Upper lobe of left lung (tissue), 6 donors: ENCODE results near the gene ECHDC3. TPM values are rescaled to one million over a fixed set of nuclear protein-coding genes. Genes with fewer than 3 reads are reported as not detected.

ENCODE experiments used
- ATAC-seq, 2 donors: fragments of 200-7000 bp; cut with Tn5 transposase; one replicate each; pipeline ENCODE4 v1.9.1; 2022; ENCODE audit warnings: mild to moderate bottlenecking in 2 of 2, moderate library complexity in 2 of 2; ENCODE audit not compliant: low FRiP score in 2 of 2
- DNase-seq, 2 donors: peaks; one replicate each; pipeline ENCODE4 v3.0.0-alpha.2; 2019 to 2020
- H3K27ac ChIP-seq, 4 donors: fragments of 200-600 bp; sonication (generic); one replicate each; pipeline ENCODE4 v1.5.1; 2016 to 2019
- H3K27me3 ChIP-seq, 4 donors: fragments of 200-600 bp; sonication (generic); one replicate each; pipeline ENCODE4 v1.5.1; 2017 to 2019
- H3K36me3 ChIP-seq, 4 donors: fragments of 200-600 bp; sonication (generic); one replicate each; pipeline ENCODE4 v1.5.1; 2016 to 2019
- H3K4me1 ChIP-seq, 4 donors: fragments of 200-600 bp; sonication (generic); one replicate each; pipeline ENCODE4 v1.5.1; 2018 to 2019
- H3K4me3 ChIP-seq, 4 donors: fragments of 200-600 bp; sonication (generic); one replicate each; pipeline ENCODE4 v1.5.1; 2017 to 2019; ENCODE audit warnings: mild to moderate bottlenecking in 2 of 4, moderate library complexity in 1 of 4
- H3K9me3 ChIP-seq, 4 donors: fragments of 200-600 bp; sonication (generic); one replicate each; pipeline ENCODE4 v1.5.1; 2018 to 2019
- CTCF ChIP-seq, 6 experiments: fragments of 450-650 bp in 4 of 6; fragments of 200-600 bp in 2 of 6; sonication (generic) in 2 of 6; IDR thresholded peaks; one replicate each; pipeline ENCODE4 v1.5.1; 2016 to 2019; ENCODE audit warnings: antibody characterized with exemption in 6 of 6
- EP300 ChIP-seq, 4 donors: sonication (generic); formaldehyde crosslinking; IDR thresholded peaks; one replicate each; pipeline ENCODE4 v1.5.1; 2017; ENCODE audit warnings: antibody characterized with exemption in 4 of 4, control low read depth in 2 of 4
- POLR2A ChIP-seq, 4 donors: fragments of 450-650 bp; IDR thresholded peaks; one replicate each; pipeline ENCODE4 v1.5.1; 2016 to 2017; ENCODE audit warnings: antibody characterized with exemption in 4 of 4, mild to moderate bottlenecking in 2 of 4
- POLR2AphosphoS5 ChIP-seq, 2 donors: sonication (generic); formaldehyde crosslinking; IDR thresholded peaks; one replicate each; pipeline ENCODE4 v1.5.1; 2017; ENCODE audit warnings: antibody characterized with exemption in 2 of 2
- WGBS, 2 donors: methylation state at CpG; one replicate each; pipeline ENCODE4 v1.1.5; 2017 to 2018; 5-methylcytosine and 5-hydroxymethylcytosine counted together
- total RNA-seq, 6 donors: library from RNA; depleted of rRNA in 4 of 6; stranded (reverse); fragments of >200 nt in 4 of 6; gene quantifications; one replicate each; pipeline versions ENCODE4 v1.1.0 to v1.2.1, GENCODE V29; 2016 to 2021
- donor health status: DM: no; HTN: no; CAD: no; lungs with moderate emphysema.
- donor health status: DM: no; HTN: yes; CAD: no; lungs with severe emphysema.

Gene ECHDC3
- total RNA-seq, 6 donors from 2014 or later = 32.0 to 98.0 (median 61.2) TPM

GRCh38 chr10:11745045-11745444 is 2.9 kb downstream of the ECHDC3 start:
- TF ChIP-seq POLR2AphosphoS5 (IDR thresholded peaks at IDR 0.05) (no peak), CTCF (IDR thresholded peaks at IDR 0.05) (no peak), EP300 (IDR thresholded peaks at IDR 0.05) (no peak), POLR2A (IDR thresholded peaks at IDR 0.05) (no peak)
- Histone ChIP-seq H3K4me1 (peaks cover 7 to 26% (median 19%) of the 10 kb centered on the region in 4 donors), H3K27ac (peak overlapping the region in 1 of 4 donors; percentile 15), H3K27me3 (no peaks in the 10 kb centered on the region), H3K36me3 (no peaks in the 10 kb centered on the region), H3K9me3 (no peaks in the 10 kb centered on the region), H3K4me3 (no peak overlapping the region)
- ATAC-seq (no peak), DNase-seq (no peak)
- whole genome bisulfite sequencing, 2 donors = 78 to 79% methylated on average over 6 of the region's 6 CpGs

- peak; percentile 78 to 94 for TF ChIP-seq POLR2AphosphoS5 (IDR thresholded peaks at IDR 0.05)
- peak; percentile 61 to 92 (median 86) for TF ChIP-seq EP300 (IDR thresholded peaks at IDR 0.05)
- TF ChIP-seq POLR2A (IDR thresholded peaks at IDR 0.05) = peak in 1 of 4 donors; percentile 51
- TF ChIP-seq CTCF (IDR thresholded peaks at IDR 0.05) = no peak
- peak in 1 of 2 donors; percentile 31 for DNase-seq
- Histone ChIP-seq H3K9me3 (no peaks in the 10 kb centered on the region), H3K27ac (peak overlapping the region; percentile 50 to 80 (median 70)), H3K4me1 (peaks cover 2 to 19% (median 14%) of the 10 kb centered on the region in 4 donors), H3K27me3 (no peaks in the 10 kb centered on the region), H3K36me3 (peaks cover 0 to 9% (median 0%) of the 10 kb centered on the region in 4 donors), H3K4me3 (no peak overlapping the region)
- peak in 1 of 2 donors; percentile 34 for ATAC-seq
- 48 to 51% methylated on average over 13 of the region's 13 CpGs for WGBS, 2 donors
Measured at GRCh38 chr10:11746883-11747539, 4.8 kb downstream of the ECHDC3 start.

GRCh38 chr10:11748866-11749265 is 6.7 kb downstream of the ECHDC3 start:
- 71 to 73% methylated on average over 5 of the region's 5 CpGs for WGBS, 2 donors
- ATAC-seq (no peak), DNase-seq (no peak)
- H3K4me1 ChIP-seq = peaks cover 0 to 7% (median 5%) of the 10 kb centered on the region in 4 donors
- no peak for TF ChIP-seq POLR2AphosphoS5 (IDR thresholded peaks at IDR 0.05)
- TF ChIP-seq CTCF (IDR thresholded peaks at IDR 0.05) = no peak
- no peak for TF ChIP-seq POLR2A (IDR thresholded peaks at IDR 0.05)
- TF ChIP-seq EP300 (IDR thresholded peaks at IDR 0.05) = no peak
- H3K9me3 ChIP-seq = no peaks in the 10 kb centered on the region
- no peaks in the 10 kb centered on the region for H3K27me3 ChIP-seq
- peaks cover 0 to 16% (median 2%) of the 10 kb centered on the region in 4 donors for H3K36me3 ChIP-seq
- H3K27ac ChIP-seq = peak overlapping the region in 1 of 4 donors; percentile 36
- H3K4me3 ChIP-seq = no peak overlapping the region

- no peak for ATAC-seq
- peaks cover 0 to 22% (median 4%) of the 10 kb centered on the region in 4 donors for H3K36me3 ChIP-seq
Measured at GRCh38 chr10:11750420-11750819, 8.2 kb downstream of the ECHDC3 start.

More at GRCh38 chr10:11750420-11750819, 8.2 kb downstream of the ECHDC3 start:
- TF ChIP-seq EP300 (IDR thresholded peaks at IDR 0.05) = no peak
- no peak for TF ChIP-seq POLR2A (IDR thresholded peaks at IDR 0.05)
- no peak for TF ChIP-seq POLR2AphosphoS5 (IDR thresholded peaks at IDR 0.05)
- no peak for TF ChIP-seq CTCF (IDR thresholded peaks at IDR 0.05)
- H3K27ac ChIP-seq = no peak overlapping the region
- DNase-seq = no peak
- no peaks in the 10 kb centered on the region for H3K9me3 ChIP-seq
- peaks cover 0 to 7% (median 2%) of the 10 kb centered on the region in 4 donors for H3K4me1 ChIP-seq
- no peaks in the 10 kb centered on the region for H3K27me3 ChIP-seq
- H3K4me3 ChIP-seq = no peak overlapping the region
- whole genome bisulfite sequencing, 2 donors = 93 to 99% methylated on average over 2 of the region's 2 CpGs
